ENCODE results near the gene CRTC1. TPM values are rescaled to one million over a fixed set of nuclear protein-coding genes. Genes with fewer than 3 reads are reported as not detected.
"Not testable (repeated sequence)": the region's sequence is repeated elsewhere in the genome, so short reads cannot be mapped to it uniquely, and the experiment has no call there.

Gene CRTC1
- total RNA-seq, 1 experiment from 2014 or later = 2.2 TPM

- DNase-seq (ENCODE audit: low read depth) = no peak
These were observed 43.4 kb downstream of the CRTC1 start for GRCh38 chr19:18726846-18727245.

GRCh38 chr19:18727602-18728001, 44.1 kb downstream of the CRTC1 start:
- not testable (repeated sequence) for DNase-seq (ENCODE audit: low read depth)

- DNase-seq (ENCODE audit: low read depth) = no peak
These were observed 46.6 kb downstream of the CRTC1 start for GRCh38 chr19:18729933-18730530.

DNA sequence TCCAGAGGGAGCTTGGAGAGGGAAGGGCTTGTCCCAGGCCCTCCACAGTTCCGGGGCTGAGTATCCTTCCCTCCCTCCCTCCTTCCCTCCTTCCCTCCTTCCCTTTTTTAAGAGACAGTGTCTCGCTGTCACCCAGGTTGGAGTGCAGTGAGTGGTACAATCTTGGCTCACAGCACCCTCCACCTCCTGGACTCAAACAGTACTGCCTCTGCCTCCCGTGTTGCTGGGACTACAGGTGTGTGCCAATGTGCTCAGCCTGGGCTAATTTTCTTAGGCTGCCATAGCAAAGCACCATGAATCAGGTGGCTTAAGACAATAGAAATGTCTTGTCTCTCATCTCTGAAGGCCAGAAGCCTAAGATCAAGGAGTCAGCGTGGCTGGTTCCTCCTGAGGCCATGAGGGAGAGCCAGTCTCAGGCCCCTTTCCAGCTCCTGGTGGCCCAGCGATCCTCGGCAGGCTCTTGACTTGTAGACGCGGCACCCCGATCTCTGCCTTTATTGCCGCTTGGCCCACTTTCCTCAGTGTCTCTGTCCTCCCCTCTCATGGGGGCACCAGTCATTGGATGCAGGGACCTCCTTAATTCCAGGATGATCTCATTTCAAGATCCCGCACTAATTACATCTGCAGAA, 47.5 kb downstream of the CRTC1 start:
- DNase-seq (ENCODE audit: low read depth) = no peak

DNA sequence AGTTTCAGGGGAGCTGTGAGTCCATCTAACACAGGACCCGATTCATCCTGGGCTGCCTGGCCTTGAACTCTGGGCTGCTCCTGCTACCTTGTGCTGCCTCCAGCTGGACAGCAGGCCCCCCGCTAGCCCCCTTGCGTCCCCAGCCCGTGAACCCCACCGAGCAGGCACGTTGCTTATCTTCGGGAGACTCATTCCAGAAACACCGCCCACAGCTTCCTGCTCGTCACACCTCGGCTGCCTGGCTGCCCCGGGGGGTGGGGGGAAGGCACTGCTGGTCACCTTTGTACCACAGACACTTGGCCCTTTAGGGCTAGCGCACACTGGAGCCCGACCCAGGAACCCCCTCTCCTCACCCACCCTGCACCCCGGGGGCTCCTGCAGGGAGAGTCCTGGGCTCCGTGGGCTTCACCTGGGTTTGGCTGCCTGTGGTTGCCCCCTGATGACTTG, 48.1 kb downstream of the CRTC1 start:
- no peak for DNase-seq (ENCODE audit: low read depth)

DNA sequence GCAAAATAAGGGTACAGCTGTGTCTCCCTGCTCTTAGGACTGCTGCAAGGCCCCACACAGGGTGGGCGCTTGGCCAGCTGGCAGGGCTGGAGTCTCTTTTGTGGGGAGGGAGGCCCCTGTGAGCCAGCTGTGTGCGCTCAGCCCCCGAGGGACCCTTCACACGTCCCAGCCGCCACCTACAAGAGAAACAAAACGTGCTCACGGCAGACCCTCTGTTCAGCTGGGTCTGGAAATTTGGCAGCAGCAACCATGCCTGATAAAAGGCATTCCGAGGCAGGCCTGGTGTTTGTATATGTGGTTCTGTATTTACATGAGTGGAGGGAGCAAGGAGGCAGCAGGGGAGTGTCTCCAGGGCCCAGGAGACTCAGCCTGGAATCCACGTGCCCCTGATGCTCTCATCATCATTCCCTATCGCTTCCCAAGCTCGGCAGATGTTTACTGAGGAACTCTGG, 49.7 kb downstream of the CRTC1 start:
- no peak for DNase-seq (ENCODE audit: low read depth)

DNA sequence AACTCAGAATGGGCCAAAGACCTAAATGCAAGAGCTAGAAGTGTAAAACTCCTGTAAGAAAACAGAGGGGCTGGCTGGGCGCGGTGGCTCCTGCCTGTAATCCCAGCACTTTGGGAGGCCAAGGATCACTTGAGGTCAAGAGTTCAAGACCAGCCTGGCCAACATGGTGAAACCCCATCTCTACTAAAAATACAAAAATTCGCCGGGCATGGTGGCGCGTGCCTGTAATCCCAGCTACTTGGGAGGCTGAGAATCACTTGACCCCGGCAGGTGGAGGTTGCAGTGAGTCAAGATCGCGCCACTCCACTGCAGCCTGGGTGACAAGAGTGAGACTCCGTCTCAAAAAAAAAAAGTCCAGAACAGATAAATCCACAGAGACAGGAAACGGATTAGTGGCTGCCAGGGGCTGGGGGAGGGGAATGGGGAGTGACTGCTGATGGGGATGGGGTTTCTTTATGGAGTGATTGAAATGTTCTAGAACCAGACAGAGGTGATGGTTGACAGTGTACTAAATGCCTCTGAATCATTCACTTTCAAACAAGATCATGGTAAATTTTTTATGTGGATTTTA, 50.4 kb downstream of the CRTC1 start:
- DNase-seq (ENCODE audit: low read depth) = not testable (repeated sequence)

GRCh38 chr19:18735324-18735723, 51.8 kb downstream of the CRTC1 start:
- no peak for DNase-seq (ENCODE audit: low read depth)

- DNase-seq (ENCODE audit: low read depth) = no peak
These were observed 52.3 kb downstream of the CRTC1 start for GRCh38 chr19:18735752-18736151.

- DNase-seq (ENCODE audit: low read depth) = no peak
These were observed 53.2 kb downstream of the CRTC1 start for GRCh38 chr19:18736415-18737336.

- DNase-seq (ENCODE audit: low read depth) = no peak
These were observed 54.0 kb downstream of the CRTC1 start for GRCh38 chr19:18737337-18737953.

GRCh38 chr19:18737954-18738351, 54.5 kb downstream of the CRTC1 start:
- no peak for DNase-seq (ENCODE audit: low read depth)

DNA sequence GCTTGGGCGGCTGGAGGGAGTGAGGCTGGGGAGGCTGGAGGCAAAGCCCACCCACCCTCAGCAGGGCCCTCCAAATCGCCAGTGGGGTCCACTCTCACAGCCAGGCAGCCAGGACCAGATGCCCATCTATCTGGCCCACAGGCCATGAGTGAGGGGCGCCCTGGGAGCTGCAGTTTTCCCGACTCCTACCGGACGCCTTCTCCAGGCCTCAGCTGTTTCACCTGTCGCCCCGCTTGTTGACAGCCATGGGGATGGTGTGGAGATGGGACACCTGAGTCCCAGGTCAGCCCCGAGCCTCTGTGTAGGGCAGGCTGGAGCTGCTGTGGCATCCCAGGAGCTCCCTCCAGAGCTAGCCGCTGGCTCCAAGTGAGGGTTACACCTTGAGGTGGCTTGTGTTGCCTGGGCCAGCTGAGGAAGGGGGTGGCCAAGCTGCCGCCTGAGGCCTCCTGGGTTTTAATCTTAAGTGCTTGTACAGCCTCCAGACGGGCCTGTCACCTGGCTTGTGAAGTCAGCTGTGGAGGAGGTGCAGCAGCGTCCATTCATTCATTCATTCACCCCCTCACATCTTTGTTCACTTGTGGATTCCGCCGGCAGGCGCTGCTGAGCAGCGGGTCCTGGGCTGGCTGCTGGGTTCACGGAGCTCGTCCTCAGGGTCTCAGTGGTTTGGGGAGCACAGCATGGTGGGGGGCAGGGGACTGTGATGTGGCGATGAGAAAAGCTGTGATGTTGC, 55.6 kb downstream of the CRTC1 start:
- no peak for DNase-seq (ENCODE audit: low read depth)

DNA sequence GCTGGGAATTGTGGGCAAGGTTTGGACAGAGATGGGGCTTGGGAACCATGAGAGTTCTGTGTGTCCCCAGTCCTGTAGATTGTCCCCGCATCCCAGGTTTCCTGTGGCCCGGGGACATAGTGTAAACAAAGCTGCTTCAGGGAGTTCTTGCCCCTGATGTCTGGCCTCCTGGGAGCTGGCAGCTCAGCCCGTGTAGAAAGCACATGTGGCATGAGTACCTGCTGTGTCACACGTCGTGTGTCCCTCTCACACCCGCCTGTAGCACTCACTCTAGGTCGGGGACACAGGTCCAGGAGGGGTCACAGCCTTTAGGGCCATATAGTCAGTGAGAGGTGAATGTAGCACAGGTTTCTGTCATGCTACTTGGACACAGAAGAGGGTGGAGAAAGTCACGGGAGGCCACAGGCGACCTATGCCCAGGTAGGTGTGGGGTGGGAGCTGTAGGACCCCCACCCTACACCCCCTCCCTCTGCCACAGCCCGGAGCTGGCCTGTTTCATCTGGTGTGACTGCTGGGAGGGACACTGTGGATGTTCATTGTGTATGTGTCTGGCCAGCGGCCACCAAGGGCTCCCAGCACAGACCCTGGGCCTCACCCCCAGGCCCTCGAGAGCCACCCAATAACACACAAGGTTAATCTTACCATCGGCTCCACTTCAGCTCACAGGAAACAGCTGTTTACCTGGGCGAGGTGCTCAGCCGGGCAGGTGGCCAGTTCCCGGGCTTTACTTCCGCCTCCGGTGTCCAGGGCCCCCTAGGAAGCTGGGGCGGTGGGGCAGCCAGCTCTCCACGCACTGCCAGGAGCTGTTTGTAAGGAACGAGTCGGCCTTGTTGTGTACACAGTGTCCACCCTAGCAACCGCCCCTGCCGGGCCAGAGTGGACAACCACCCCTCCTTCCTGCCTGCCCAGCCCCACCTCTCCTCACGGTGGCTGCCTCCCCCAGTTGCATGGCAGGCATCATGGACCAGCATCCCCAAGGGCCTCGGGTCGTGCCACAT, 57.9 kb downstream of the CRTC1 start:
- DNase-seq (ENCODE audit: low read depth) = no peak

DNA sequence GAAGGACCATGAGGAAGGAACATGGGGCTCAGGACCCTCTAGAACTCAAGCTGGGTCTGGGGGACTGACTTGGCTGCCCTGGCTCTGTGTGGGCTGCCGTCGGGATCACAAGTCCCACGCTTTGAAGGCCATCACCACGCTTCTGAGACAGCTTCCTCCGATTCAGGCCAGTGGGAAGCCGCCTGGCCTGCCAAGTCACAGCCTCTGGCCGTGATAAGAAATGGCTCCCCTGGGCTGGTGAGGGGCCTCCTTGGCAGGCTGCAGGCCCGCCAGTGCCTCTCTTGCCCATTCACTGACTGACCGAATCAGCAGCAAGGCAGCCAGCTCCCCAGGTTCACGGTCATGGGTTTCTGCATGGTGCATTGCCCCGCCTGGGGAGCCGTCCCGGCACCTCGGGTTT, 58.8 kb downstream of the CRTC1 start:
- DNase-seq (ENCODE audit: low read depth) = no peak

DNA sequence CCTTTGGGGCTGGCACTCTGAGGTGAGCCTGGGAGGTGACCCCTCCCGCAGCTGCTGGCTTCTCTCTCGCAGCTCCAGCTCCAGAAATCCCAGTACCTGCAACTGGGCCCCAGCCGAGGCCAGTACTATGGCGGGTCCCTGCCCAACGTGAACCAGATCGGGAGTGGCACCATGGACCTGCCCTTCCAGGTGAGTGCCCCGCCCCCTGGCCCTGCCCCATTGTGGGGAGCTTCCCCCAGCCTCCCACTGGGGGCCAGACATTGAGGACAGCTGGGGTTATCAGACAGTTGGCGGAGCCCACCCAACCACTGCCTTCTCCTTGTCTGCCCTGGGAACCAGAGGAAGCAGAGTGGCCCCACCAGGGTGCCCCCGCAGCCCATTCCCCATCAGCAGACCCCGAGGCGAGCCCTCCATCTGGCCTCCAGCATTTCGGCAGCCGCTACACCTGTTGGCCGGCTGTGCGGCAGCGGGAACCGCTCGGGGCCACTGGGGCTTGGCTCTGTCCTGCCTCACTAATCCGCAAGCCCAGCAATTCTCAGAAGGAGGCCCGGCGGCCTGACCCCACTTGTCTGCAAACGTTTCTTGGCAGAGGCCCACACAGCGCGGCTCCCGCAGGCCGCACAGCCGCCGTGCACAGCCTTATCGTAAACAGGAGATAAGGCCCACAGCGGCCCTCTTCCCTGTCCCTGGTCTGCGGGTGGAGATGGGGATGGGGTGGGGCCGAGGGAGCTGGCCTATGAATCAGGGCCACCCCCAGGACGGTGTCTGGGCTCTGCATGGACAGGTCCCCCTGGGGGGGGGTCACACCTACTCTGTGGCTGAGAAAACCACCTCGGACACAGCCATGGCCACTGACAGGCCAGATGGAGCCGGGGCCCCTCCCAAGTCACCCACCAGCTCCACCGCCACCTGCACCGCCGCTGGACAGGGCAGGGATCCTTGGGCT, 59.6 kb downstream of the CRTC1 start:
- no peak for DNase-seq (ENCODE audit: low read depth)

GRCh38 chr19:18743784-18744418, 60.4 kb downstream of the CRTC1 start:
- no peak for DNase-seq (ENCODE audit: low read depth)
